ENCODE data around the gene ADAM11.
"Not testable (repeated sequence)": the region's sequence is repeated elsewhere in the genome, so short reads cannot be mapped to it uniquely, and the experiment has no call there.

The ADAM11 gene

DNA sequence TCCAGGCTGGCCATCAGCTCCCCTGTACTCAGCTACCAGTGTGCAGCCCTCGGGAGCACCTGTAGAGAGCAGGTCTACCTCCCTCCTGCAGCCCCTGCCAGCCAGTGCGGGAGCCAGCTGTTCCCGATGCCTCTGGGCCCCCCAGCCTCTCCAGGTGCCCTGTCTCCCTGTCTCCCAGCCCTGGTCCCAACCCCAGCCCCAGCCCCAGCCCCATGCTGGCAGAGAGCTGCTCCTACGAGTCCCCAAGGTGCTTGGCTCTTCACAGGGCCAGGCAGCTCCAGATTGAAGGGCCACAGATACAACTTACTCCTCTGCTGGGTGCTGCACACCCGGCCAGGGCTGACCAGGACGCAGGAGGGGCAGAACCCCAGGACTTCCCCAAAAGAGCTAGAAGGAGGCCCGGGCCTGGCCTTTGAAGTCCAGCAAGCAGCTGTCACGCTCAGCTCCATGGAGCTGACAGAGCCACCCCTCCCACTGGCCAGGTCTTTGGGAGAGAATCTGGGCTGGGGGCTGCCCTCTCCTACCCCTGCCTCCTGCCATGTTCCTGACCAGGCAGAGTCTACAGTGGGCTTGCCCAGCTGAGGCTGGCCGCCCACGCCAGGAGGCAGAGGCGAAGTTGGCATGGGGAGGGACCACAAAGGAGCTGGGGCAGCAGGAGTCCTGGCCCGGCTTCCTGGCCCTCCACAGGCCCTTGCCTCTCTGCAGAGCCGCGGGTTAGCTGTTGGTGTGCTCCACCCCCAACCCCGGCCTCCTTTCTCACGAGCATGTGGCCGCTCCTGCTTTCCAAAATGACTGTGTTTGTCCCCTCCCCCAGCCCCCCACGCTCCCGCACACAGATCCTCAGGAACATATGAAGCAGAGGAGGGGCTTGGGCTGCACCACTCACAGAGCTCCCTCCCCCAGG, 9.5 kb upstream of the ADAM11 start:
- no peak for TF ChIP-seq JUND (IDR thresholded peaks at IDR 0.05; ENCODE audit: low read depth)
- in situ Hi-C loops (cut with HindIII; ENCODE audit: low pct_unique_long_range_greater_than_20kb, low sequenced_read_pairs), result no loop called here
- no peak for DNase-seq (ENCODE audit: low read depth in 1 of 2, low spot score in 1 of 2)

DNA sequence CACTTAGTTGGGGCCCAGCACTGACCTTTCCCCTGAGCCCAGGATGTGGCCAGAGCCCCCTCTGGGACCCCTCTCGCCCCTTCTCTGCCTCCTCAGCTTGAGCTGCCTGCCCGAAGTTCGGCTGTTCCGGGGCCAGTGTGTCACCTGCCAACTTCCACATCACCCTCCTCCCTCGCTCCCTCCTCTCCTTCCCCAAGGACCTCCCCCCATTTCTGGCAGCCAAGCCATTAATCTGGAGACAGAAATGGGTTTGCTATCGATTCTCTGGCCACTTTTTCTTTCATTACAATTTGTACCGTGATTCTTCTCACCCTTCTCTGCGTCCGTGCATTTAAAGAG, 8.8 kb upstream of the ADAM11 start:
- in situ Hi-C loops (cut with HindIII; ENCODE audit: low pct_unique_long_range_greater_than_20kb, low sequenced_read_pairs), result no loop called here
- no peak for TF ChIP-seq JUND (IDR thresholded peaks at IDR 0.05; ENCODE audit: low read depth)
- DNase-seq (ENCODE audit: low read depth in 1 of 2, low spot score in 1 of 2), result no peak

DNA sequence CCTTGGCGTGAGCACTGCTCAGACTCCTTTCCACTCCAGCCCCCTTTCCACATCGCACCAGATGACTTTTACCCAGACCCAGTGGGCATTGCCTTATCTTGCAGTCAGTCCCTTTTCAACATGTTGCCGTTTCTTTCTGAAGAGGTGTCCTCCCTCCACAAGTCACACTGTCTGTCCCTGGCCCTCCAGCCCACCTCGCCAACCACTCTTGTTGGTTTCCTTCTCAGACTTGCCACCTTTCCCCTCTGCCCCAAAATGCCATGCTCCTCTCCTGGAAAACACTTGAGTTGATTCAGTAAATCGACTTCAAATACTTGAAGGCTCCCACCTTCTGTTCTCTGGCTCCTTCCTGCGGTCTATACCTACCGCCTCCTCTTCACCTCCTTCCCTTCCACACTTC, 7.5 kb upstream of the ADAM11 start:
- DNase-seq (ENCODE audit: low read depth in 1 of 2, low spot score in 1 of 2), result no peak
- no peak for TF ChIP-seq JUND (IDR thresholded peaks at IDR 0.05; ENCODE audit: low read depth)
- in situ Hi-C loops (cut with HindIII; ENCODE audit: low pct_unique_long_range_greater_than_20kb, low sequenced_read_pairs), result no loop called here

DNA sequence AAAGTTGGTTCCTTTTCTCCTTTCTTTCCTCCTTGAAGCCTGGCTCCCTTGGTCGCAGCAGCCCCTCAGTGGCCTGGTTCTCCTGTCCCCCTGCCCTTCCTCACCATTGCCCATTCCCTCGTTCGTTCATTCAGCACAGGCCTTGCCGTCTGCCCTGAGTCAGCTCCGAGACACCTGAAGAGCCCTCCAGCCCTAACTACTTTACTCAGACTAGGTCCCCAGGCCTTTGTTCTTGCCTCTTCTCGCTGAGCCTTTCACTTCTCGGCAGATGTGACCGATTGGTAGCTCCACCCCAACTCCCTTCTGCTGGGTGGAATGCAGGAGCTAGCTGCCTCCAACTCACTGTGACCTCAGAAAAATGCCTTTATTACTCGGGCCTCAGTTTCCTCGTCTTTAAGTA, 7.0 kb upstream of the ADAM11 start:
- DNase-seq (ENCODE audit: low read depth in 1 of 2, low spot score in 1 of 2), result no peak
- TF ChIP-seq JUND (IDR thresholded peaks at IDR 0.05; ENCODE audit: low read depth), result no peak
- in situ Hi-C loops (cut with HindIII; ENCODE audit: low pct_unique_long_range_greater_than_20kb, low sequenced_read_pairs), result no loop called here

DNA sequence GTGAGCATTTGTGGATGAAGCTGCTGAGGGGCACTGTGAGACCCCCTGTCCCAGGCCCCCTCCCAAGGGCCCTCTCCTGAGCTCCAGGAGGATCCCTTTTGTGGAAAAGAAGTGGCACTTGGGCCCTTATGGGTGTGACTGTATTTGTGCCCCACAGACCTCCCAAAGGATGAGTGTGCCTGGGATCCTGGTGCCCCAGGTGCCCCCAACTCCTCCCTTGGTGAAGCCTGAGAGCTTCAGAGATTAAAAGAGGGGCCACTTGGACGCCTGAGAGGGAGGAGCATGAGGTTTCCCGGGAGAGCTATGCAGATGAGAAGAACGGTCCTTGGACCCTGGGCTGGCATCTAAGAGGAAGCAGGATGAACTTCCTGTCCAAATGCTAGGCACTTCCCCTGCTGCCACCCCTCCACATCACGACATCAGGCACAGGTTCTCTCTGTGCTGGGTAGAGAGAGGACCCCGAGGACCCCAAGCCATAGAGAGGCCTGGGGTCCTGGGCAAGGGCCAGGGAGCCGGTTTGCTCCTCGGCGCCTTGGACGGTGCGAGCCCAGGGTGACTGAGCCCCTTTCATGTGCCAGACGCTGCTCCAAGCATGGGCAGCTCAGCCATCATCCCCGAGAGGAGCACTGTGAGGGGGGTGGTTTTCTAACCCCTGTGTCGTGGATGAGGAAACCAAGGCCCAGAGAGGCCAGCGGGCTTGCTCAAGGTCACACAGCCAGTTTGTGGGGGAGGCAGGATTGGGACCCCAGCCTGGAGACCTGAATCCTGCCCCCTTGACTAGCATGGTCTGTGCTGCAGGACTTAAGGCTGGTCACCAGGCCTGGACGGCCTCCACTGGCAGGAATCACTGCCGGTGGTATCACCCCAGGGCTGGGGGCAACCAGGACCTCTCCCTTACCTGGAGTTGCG, 5.6 kb upstream of the ADAM11 start:
- DNase-seq (ENCODE audit: low read depth in 1 of 2, low spot score in 1 of 2), result no peak
- no peak for TF ChIP-seq JUND (IDR thresholded peaks at IDR 0.05; ENCODE audit: low read depth)
- in situ Hi-C loops (cut with HindIII; ENCODE audit: low pct_unique_long_range_greater_than_20kb, low sequenced_read_pairs), result no loop called here

DNA sequence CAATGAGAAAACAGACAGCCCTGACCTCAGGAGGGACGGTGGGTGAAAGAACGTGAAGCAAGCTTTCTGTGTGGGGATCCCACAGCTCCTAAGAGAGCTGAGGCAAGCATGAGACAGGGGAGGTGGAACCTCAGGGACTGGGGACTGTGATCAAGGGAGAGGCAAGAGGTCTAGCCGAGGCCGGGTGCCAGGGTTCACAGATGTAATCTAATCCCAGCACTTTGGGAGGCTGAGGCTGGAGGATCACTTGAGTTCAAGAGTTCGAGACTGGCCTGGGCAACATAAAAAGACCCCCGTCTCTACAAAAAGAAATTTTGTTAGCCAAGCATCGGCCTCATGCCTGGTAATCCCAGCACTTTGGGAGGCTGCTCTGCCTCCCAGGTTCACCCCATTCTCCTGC, 4.5 kb upstream of the ADAM11 start:
- in situ Hi-C loops (cut with HindIII; ENCODE audit: low pct_unique_long_range_greater_than_20kb, low sequenced_read_pairs), result no loop called here
- no peak for DNase-seq (ENCODE audit: low read depth in 1 of 2, low spot score in 1 of 2)
- no peak for TF ChIP-seq JUND (IDR thresholded peaks at IDR 0.05; ENCODE audit: low read depth)

DNA sequence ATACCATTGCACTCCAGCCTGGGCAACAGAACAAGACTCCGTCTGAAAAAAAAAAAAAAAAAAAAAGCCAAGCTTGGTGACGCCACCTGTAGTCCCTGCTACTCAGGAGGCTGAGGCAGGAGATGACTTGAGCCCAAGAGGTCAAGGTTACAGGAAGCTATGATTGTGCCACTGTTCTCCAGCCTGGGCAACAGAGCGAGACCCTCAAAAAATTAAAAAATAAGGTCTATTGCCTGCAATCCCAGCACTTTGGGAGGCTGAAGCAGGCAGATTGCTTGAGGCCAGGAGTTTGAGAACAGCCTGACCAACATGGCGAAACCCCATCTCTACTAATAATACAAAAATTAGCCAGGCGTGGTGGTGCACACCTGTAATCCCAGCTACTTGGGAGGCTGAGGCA, 3.6 kb upstream of the ADAM11 start:
- DNase-seq (ENCODE audit: low read depth in 1 of 2, low spot score in 1 of 2); in situ Hi-C loops (cut with HindIII; ENCODE audit: low pct_unique_long_range_greater_than_20kb, low sequenced_read_pairs): not testable (repeated sequence)

DNA sequence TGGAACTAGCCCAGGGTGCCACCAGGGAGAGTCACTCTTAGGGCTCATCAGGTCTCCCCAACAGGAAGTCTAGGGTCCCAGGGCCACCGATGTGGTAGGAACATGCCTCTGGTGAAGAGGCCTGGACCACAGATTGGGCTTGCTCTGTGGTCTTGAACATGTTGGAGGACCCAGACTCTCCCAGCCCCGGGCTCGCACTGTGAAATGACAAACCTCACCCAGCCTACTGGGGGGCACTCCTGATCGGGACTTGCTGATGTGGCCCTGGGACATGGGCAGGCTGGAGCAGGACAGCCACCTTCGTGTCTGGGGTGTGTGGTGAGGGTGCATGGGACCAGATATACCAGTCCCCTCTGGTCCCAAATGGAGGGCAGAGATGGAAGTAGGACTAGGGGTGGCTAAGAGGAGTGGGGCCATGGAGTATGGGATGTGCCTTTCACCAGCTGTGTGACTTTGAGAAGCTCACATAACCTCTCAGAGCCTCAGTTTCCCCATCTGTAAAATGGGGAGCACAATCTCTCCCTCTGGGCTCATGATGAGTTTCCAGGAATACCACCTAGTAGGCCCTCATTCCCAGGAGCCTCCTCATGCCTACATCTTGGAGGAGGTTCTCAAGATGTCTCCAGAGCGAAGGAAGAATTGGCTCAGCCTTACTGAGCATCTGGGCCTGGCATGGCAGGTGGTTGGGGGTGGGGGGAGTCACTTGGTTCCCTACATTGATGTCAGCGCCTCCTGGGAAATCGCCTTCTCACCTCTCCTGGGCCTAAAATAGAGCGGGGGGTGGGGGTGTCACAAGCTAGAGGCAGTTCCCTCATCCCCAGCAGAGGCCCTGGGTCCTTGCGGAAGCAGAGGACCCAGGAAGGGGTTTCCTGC, 1.5 kb upstream of the ADAM11 start:
- no peak for DNase-seq (ENCODE audit: low read depth in 1 of 2, low spot score in 1 of 2)
- in situ Hi-C loops (cut with HindIII; ENCODE audit: low pct_unique_long_range_greater_than_20kb, low sequenced_read_pairs), result no loop called here
- no peak for TF ChIP-seq JUND (IDR thresholded peaks at IDR 0.05; ENCODE audit: low read depth)

DNA sequence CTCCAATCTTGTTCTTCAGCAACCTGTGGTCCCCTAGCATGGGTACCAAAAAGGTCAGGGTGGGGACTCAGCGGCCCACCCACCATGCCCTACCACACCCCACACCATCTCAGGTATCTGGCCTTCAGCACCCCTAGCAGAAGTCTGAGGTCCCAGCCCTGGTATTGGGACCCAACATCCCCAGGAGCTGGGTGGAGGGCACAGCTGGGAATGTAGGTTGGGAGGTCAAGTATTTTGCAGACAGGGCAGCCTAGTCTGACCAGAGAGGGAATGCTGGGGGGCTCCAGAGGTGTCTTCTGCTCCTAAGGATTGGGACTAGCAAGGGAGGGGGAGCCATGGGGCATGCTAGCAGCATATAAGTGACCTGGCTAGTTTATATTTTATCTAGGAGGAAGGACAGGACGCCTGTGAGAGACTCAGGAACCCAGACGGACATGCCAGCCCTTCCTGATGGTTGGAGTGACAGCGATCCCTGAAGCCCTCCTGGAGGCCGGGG, 822 bp upstream of the ADAM11 start:
- in situ Hi-C loops (cut with HindIII; ENCODE audit: low pct_unique_long_range_greater_than_20kb, low sequenced_read_pairs), result no loop called here
- TF ChIP-seq JUND (IDR thresholded peaks at IDR 0.05; ENCODE audit: low read depth), result no peak
- DNase-seq (ENCODE audit: low read depth in 1 of 2, low spot score in 1 of 2), result no peak

DNA sequence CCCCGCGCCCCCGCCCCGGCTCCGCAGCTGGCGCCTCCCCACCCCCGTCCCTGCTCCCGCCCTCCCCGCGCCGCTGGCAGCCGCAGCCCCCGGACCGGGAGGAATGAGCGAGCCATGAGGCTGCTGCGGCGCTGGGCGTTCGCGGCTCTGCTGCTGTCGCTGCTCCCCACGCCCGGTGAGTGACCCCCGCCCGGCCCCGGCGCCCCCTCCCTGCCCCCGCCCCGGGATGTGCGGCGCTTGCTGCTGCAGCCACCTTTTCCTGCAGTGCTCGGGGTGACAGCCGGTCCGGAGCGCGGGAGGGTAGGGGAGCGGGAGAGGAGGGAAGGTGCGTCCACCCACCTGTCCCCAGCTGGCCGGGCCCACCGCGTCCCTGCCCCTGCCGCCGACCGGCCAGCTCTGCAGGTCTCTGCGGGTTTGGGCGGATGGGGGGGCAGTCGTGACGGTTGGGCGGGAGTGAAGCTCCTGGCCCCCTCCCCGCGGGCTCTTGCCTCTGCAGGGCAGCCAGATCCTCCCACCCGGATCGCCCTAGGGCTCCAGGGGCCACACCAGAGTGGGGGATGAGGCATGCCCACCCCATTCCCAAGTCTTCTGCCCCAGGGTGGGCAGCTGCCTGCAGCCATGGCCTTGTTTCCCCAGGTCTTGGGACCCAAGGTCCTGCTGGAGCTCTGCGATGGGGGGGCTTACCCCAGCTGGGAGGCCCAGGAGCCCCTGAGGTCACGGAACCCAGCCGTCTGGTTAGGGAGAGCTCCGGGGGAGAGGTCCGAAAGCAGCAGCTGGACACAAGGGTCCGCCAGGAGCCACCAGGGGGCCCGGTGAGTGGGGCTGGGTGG, 513 bp downstream of the ADAM11 start:
- peak in 1 of 2 experiments; percentile 69 for DNase-seq (ENCODE audit: low read depth in 1 of 2, low spot score in 1 of 2)
- in situ Hi-C loops (cut with HindIII; ENCODE audit: low pct_unique_long_range_greater_than_20kb, low sequenced_read_pairs), result no loop called here
- TF ChIP-seq JUND (IDR thresholded peaks at IDR 0.05; ENCODE audit: low read depth), result no peak

DNA sequence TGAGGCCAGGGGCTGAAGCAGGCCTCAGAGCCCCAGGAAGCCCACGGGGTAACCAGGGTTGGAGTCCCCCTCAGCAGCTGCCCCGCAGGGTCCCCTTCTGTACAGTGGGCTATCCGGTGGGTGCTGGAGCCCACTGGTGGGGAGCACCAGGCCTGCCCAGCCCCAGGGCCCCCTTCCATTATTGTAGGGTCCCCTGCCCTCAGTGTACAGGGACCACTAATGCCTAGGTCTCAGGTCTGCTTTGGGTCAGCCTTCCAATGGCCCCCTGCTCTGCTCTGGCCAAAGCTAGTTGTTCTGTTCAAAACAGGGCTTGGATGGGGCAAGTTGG, 1.1 kb downstream of the ADAM11 start:
- no peak for TF ChIP-seq JUND (IDR thresholded peaks at IDR 0.05; ENCODE audit: low read depth)
- in situ Hi-C loops (cut with HindIII; ENCODE audit: low pct_unique_long_range_greater_than_20kb, low sequenced_read_pairs), result no loop called here
- no peak for DNase-seq (ENCODE audit: low read depth in 1 of 2, low spot score in 1 of 2)

All from T47D (cell line).